Right atrium auricular region (tissue), 2 donors: ENCODE data around the gene AOC3. TPM values are rescaled to one million over a fixed set of nuclear protein-coding genes. Genes with fewer than 3 reads are reported as not detected.
A peak's percentile ranks its signal among the peaks of the same experiment; 100 is the strongest.

Experiments
- DNase-seq: peaks from one replicate; pipeline ENCODE4 v3.0.0-alpha.2; 2019; ENCODE audit warnings: low spot score
- H3K27ac ChIP-seq, 2 donors: fragments of 200-600 bp; sonication (generic); 1 replicate in 1 of 2; 2 replicates in 1 of 2; pipeline ENCODE4 v1.5.1; 2016 to 2019
- H3K27me3 ChIP-seq, 2 donors: fragments of 200-600 bp; sonication (generic); one replicate each; pipeline versions ENCODE4 v1.5.1 to v1.6.0; 2017 to 2019
- H3K36me3 ChIP-seq: fragments of 200-600 bp; sonication (generic); one replicate; pipeline ENCODE4 v1.5.1; 2016
- H3K4me1 ChIP-seq, 2 donors: fragments of 200-600 bp; sonication (generic); one replicate each; pipeline versions ENCODE4 v1.5.1 to v1.6.0; 2017 to 2019
- H3K4me3 ChIP-seq, 2 donors: fragments of 200-600 bp; sonication (generic); 1 replicate in 1 of 2; 2 replicates in 1 of 2; pipeline ENCODE4 v1.5.1; 2017 to 2019; ENCODE audit warnings: mild to moderate bottlenecking in 1 of 2, moderate library complexity in 1 of 2
- H3K9me3 ChIP-seq, 2 donors: fragments of 200-600 bp; sonication (generic); one replicate each; pipeline ENCODE4 v1.5.1; 2019
- CTCF ChIP-seq, 2 donors: fragments of 200-600 bp; sonication (generic); IDR thresholded peaks; one replicate each; pipeline ENCODE4 v1.5.1; 2019; ENCODE audit warnings: antibody characterized with exemption in 2 of 2
- total RNA-seq, 2 donors: library from RNA; depleted of rRNA; stranded (reverse); fragments of >200 nt; gene quantifications; one replicate each; pipeline ENCODE4 v1.1.0, GENCODE V29; 2016

Gene AOC3
- total RNA-seq, 2 donors from 2014 or later: 7.8 to 10.3 TPM

GRCh38 chr17:42814633-42815399, 36.2 kb upstream of the AOC3 start:
- no peak overlapping the region for H3K4me3 ChIP-seq
- H3K4me1 ChIP-seq: no peaks in the 10 kb centered on the region
- H3K9me3 ChIP-seq: no peaks in the 10 kb centered on the region
- H3K27ac ChIP-seq: no peak overlapping the region
- no peak for TF ChIP-seq CTCF (IDR thresholded peaks at IDR 0.05)
- no peak for DNase-seq
- no peaks in the 10 kb centered on the region for H3K27me3 ChIP-seq
- H3K36me3 ChIP-seq: peaks cover 86% of the 10 kb centered on the region

GRCh38 chr17:42817866-42818265, 33.1 kb upstream of the AOC3 start:
- H3K36me3 ChIP-seq: peaks cover 83% of the 10 kb centered on the region
- TF ChIP-seq CTCF (IDR thresholded peaks at IDR 0.05): no peak
- no peak for DNase-seq
- no peaks in the 10 kb centered on the region for H3K9me3 ChIP-seq
- H3K4me1 ChIP-seq: peaks cover 0 to 3% of the 10 kb centered on the region in 2 donors
- no peak overlapping the region for H3K27ac ChIP-seq
- H3K27me3 ChIP-seq: no peaks in the 10 kb centered on the region
- no peak overlapping the region for H3K4me3 ChIP-seq

- no peak for TF ChIP-seq CTCF (IDR thresholded peaks at IDR 0.05)
- Histone ChIP-seq H3K9me3 (no peaks in the 10 kb centered on the region), H3K4me3 (no peak overlapping the region), H3K4me1 (peaks cover 0 to 8% of the 10 kb centered on the region in 2 donors), H3K27me3 (no peaks in the 10 kb centered on the region), H3K27ac (no peak overlapping the region), H3K36me3 (peaks cover 78% of the 10 kb centered on the region)
- DNase-seq: no peak
Measured at GRCh38 chr17:42818379-42818778, 32.6 kb upstream of the AOC3 start.

- peaks cover 0 to 16% of the 10 kb centered on the region in 2 donors for H3K4me1 ChIP-seq
- peaks cover 62% of the 10 kb centered on the region for H3K36me3 ChIP-seq
- no peaks in the 10 kb centered on the region for H3K27me3 ChIP-seq
- no peaks in the 10 kb centered on the region for H3K9me3 ChIP-seq
- no peak for DNase-seq
- H3K27ac ChIP-seq: no peak overlapping the region
- TF ChIP-seq CTCF (IDR thresholded peaks at IDR 0.05): peak; percentile 62 to 65
- H3K4me3 ChIP-seq: no peak overlapping the region
Measured at GRCh38 chr17:42819939-42820535, 31.0 kb upstream of the AOC3 start.

GRCh38 chr17:42821176-42821575, 29.8 kb upstream of the AOC3 start:
- Histone ChIP-seq H3K36me3 (peaks cover 50% of the 10 kb centered on the region), H3K9me3 (no peaks in the 10 kb centered on the region), H3K4me1 (peaks cover 0 to 16% of the 10 kb centered on the region in 2 donors), H3K4me3 (no peak overlapping the region), H3K27me3 (no peaks in the 10 kb centered on the region), H3K27ac (no peak overlapping the region)
- DNase-seq: no peak
- TF ChIP-seq CTCF (IDR thresholded peaks at IDR 0.05): no peak
